HG03432 (cell line): Measurements from ENCODE around the gene ZNFX1.
A peak's percentile ranks its signal among the peaks of the same experiment; 100 is the strongest.

Source experiments
- ATAC-seq: cut with Tn5 transposase; IDR thresholded peaks from one replicate; pipeline ENCODE4 v1.9.1; 2021; ENCODE audit warnings: mild to moderate bottlenecking, moderate library complexity; ENCODE audit not compliant: unreplicated experiment

Gene ZNFX1

DNA sequence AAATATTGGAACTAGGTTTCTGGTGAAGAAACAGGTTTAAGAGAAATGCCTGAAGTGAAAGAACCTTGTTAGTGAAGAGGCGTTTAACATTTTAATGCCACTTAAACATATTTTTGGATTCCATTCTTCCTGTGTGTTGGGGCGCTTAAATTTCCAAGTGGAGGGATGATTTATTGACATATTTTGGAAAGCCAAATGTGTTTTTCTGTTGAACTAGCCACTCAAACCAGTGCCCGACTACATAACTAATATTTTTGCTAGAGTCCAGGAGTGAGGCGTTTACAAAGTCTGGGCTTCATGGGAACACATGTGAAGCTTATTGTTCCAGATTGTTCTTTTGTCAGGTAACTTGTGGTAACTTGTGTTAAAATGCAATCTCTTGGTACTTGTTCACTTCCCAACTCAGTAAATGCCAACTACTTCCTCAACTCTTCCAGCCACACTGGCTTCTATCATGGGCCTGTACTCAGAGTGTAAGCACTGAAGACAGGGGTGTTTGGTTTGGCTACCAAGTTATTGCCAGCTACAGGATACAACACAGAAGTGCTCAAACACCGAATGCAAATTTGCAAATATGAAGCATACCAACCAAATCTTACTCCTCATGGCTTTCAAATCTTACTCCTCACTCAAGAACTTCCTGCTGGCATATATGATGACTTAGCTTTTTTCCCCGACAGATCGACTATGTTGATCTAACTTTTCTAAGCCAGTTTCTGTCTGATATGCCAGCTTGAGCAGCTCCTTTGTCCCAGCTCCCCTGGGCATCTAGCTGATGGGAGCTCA lies 2.0 kb upstream of the ZNFX1 start:
- ATAC-seq: no peak

DNA sequence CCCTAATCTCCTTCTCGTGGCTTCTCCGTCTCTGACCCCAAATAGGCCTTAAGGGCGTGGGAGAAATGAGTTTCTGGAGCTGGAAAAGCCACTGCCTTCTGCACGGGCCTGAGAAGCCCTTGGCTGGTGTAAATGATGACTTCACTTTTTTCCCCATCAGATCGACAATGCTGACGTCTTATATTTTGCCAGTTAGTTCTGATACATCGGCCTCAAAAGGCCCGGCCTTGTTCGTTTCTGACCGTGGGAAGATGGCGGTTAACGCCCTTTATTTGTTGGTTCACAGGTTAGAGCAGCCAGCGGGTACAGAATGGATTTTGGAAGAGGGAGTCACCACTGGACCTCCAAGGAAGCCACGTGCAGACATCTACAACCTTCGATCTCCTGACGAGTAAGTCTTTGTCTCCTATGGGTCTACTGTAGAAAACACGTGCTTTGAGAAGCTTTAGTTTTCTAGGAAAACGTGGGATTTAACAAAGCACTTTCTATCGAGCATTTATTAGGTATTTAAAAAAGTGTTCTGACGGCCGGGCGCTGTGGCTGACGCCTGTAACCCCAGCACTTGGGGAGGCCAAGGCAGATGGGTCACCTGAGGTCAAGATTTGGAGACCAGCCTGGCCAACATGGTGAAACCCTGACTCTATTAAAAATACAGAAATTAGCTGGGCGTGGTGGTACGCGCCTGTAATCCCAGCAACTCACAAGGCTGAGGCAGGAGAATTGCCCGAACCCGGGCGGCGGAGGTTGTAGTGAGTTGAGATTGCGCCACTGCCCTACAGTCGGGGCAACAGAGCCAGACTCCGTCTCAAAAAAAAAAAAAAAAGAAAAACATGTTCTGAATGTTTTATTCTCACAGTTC lies 1.2 kb upstream of the ZNFX1 start:
- no peak for ATAC-seq

DNA sequence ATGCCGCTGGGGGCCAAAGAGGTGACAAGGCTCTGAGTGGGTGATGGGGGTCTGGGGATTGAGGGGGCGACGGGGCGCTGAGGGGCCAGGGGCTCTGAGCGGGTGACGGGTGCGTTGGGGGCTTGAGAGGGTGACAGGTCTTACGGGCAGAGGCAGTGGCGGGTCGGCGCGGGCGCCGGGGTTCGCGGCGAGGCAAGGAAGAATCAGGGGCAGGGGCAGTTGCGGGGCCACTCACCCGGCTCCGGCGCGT lies 146 bp downstream of the ZNFX1 start:
- no peak for ATAC-seq

DNA sequence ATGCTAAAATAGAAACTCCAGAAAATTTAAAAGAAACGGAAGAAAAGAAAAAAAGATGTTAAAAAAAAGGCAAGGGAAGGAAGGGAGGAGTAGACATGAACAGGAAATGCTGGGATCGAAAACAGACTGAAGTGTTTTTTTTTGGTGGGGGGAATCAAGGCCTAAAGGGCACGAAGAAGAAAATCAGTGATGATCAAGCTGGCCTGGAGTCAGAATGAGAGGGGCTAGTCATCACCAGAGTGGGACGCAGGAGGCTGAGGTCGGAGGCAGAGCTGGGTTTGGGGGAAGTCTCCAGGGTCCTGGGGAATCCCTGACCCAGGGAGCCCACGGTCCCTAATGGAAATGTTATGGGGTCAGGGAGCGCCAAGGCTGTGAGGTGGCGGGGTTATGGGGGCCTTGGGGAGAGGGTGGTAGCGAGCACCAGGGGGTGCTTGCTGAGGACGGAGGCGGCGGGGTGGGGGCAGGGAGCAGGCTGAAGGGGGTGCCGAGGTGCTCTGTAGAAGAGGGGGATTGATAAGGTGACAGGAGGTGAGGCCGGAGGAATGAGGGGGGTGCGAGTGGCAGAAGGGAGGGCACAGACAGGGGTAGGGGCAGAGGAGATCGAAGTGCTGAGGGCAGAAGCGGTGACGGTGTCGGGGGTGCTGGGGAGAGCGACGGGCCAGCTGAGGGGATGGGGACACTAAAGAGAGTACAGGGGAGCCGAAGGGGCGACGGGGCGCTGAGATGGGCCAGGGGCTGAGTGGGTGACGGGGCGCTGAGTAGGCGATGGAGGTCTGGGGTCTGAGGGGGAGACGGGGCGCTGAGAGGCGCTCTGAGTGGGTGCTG lies 684 bp downstream of the ZNFX1 start:
- ATAC-seq: no peak

DNA sequence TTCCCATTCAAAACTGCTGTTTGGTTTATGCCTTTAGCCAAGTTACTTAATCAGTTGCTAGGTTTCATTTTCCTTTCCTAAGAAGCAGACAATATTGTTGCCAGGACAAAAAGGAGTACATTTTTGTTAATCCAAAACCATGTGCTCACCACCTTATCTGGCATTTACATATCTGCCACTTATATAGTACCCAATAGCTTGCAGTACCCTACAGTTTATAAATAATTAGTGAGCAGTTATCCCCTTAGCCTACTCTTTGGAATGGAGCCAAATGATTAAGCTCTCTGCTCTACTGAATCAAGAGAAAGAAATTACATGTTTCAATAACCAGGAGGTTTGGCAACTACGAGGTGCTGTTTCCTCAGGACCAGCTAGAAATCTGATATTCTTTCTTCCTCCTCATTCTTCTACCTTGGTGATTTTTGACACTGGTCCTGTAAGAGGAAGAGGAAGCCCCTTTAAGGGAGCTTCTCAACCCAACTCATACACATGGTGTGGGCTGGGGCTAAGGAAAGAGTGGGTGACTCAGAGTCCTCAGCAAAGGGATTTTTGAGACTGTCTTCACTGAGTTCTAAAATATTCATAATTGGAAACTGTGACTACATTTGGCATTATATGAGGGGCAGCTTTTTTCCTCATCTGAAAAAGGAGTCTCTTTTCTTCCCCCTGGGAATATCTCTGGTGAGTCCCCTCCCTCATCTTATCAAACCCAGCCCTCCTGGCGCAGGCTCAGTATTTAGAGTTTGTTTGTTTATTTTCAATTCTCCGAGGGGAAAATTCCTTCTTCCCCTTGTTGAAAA lies 1.5 kb downstream of the ZNFX1 start:
- no peak for ATAC-seq

DNA sequence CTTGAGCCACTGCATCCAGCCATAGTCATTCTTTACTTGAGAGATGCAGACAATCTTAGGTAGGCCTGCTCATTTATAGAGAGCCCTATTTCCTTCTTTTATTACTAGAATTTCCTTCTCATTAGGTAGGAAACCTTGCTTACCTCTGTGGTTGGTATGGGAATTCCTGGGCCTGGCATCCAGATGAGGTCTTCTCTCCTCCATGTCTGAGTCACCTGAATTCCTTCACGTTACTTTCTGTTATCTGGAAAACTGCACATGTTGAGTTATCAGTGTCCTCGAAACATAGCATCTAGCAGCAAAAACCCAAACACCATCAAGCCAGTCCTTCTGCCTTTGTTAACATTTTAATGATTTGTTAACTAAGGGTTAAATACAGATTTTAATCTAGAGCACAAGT lies 2.2 kb downstream of the ZNFX1 start:
- ATAC-seq: no peak

DNA sequence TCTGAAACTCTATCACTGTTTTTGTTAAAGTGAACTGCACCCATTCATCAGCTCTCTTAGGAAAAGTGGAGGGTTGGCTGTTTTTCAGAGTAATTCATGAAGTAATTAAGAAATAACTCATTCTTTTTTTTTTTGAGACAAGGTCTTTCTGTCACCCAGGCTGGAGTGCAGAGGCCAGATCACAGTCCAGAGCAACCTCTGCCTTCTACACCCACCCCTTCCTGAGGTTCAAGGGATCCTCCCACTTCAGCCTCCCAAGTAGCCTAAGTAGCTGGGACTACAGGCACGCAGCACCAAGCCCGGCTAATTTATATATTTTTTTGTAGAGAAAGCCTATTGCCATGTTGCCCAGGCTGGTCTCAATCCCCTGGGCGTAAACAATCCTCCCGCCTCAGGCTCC lies 2.6 kb downstream of the ZNFX1 start:
- ATAC-seq: no peak

DNA sequence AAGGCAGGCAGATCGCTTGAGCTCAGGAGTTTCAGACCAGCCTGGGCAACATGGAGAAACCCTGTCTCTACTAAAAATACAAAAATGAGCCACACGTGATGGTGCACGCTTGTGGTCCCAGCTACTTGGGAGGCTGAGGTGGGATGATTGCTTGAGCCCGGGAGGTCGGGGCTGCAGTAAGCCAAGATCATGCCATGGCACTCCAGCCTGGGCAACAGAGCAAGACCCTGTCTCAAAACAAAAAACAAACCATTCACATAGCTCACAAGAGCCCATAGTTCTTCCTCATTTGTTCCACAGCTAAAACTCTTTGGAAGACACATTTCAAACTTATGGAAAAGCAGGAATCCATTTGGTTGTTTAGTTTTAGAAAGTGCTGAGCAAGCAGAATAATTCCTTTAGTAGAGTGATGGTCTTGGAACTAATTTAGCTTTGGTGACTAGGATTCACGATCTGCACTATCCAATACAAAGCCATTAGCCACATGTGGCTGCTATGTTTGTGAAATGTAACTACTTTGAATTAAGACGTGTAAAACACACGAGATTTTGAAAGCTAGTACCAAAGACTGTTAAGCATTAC lies 4.1 kb downstream of the ZNFX1 start:
- no peak for ATAC-seq

DNA sequence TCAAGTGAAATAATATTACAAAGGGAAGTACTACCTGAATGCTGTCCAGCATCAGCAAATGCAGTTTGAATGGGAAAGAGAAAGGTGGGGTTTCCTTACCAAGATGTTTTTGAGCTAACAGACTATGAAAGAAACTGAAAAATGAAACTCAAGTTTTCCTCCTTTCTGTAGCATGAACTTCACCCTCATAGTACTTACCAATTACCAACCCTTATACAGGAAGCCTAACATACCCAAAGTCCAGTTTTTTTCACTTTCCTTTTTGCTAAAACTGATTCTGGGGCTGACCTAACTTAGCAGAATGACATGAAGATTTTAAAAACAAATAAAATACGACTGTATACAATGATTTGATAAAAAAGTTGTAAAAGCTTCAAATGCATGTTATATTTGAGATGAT lies 5.2 kb downstream of the ZNFX1 start:
- ATAC-seq: no peak

DNA sequence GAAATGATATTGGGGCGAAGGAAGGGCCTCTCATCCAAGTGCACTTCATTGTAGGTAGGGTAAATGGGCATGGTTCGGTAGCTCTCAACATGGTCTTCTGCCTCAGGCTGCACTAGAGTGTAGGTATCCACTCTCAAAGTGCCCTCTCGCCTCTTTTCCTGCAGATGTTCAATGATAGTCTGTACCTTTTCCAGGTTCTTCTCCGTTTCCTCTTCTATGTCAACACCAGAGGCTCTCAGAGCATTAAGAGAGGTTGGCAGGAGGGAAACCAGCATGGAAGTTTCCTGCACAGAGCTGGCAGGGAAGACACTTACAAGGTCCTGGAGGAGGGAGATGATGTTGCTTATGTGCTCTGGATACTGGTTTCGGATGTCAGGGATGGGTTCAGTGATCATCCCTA lies 7.1 kb downstream of the ZNFX1 start:
- no peak for ATAC-seq

DNA sequence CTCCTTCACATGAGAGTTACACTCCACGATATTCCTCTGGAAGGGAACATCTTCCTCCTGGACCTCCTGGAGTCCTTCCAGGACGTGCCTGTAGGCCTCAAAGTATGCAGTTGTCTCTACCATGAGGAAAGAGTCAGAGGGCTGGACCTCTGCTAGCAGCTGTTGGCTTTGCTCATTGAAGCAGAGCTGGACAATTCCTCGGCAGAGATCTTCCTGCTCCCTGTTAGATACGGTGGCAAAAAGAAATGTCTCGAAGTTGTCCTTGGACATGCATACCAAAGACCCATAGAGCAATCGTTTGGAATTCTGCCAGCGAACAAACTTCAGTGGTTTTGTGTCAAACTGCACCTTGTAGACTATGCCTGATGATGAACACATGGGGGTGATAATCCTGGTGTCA lies 7.7 kb downstream of the ZNFX1 start:
- ATAC-seq: no peak

DNA sequence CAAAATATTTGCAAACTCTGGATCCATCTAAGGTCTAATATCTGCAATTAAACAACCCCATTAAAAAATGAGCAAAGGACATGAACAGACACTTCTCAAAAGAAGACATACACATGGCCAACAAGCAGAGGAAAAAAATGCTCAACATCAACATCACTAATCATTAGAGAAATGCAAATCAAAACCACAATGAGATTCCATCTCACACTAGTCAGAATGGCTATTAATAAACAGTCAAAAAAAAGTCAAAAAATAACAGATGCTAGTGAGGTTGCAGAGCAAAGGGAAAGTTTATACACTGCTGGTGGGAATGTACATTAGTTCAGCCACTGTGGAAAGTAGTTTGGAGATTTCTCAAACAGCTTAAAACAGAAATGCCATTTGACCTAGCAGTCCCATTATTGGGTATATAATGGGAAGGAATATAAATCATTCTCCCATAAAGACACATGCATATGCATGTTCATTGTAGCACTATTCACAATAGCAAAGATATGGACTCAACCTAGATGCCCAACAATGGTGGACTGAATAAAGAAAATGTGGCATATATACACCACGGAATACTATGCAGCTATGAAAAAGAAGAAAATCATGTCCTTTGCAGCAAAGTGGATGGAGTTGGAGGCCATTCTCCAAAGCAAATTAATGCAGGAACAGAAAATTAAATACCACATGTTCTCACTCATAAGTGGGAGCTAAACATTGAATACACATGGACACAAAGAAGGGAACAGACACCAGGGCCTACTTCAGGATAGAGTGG lies 9.1 kb downstream of the ZNFX1 start:
- ATAC-seq: peak; percentile 48

DNA sequence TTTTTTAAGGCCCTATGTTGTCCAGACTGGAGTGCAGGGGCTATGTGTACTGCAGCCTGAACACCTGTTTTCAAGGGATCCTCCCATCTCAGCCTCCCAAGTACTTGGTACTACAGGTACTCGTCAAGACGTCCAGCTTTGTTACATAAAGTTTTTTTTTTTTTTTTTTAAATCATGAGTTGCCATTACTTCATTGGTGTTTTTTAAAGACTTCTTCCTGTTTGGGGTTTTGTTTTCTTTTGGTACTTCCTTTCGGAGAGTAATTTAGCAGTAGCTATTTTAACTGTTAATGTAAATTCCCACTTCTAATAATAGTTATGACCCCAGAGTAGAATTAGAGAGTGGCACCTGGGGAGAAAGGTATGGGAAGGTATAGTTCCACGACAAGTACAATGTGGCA lies 10.5 kb downstream of the ZNFX1 start:
- ATAC-seq: no peak

DNA sequence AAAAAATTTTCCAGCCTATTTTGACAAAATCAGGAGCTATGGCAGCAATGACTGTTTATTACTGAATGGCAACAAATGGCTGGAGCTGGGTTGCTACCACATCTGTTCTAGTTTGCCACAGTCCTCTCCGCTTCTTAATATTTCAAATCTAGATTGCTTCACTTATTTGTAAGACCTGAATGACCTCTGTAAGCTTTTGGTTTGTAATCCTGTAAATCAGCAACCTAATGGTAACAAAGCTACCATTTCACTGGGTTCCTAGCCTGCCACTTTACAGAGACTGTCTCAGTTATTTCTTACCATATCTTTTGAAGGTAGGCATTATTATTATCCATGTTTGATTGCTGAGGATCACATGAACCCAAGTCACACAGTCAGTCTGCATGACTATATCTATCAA lies 15.4 kb downstream of the ZNFX1 start:
- ATAC-seq: no peak

DNA sequence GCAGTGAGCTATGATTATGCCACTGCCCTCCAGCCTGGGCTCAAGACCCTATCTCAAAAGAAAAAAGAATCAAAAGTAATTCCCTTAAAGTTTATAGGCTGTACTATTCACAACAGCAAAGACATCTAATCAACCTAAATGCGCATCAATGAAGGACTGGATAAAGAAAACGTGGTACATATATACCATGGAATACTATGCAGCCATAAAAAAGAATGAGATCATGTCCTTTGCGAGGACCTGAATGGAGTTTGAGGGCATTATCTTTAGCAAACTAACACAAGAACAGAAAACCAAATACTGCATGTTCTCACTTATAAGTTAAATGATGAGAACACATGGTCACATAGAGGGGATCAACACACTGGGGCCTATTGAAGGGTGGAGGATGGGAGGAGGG lies 16.7 kb downstream of the ZNFX1 start:
- no peak for ATAC-seq

DNA sequence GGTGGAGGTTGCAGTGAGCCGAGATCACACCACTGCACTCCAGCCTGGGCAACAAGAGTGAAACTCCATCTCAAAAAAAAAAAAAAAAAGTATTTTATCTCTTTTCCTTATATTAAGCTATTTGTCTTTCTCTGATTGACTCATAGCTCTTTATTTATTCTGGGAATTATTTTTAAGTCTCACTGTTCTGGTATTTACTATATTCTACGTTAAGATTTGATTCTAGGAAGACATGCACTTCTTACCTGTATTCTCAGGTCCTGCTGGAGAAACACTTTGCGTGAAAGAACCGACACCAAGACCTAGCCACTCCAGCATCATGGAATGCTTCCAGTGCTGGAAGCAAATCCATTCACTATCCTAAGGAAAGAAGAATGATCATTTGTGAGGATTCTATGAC lies 17.6 kb downstream of the ZNFX1 start:
- no peak for ATAC-seq

DNA sequence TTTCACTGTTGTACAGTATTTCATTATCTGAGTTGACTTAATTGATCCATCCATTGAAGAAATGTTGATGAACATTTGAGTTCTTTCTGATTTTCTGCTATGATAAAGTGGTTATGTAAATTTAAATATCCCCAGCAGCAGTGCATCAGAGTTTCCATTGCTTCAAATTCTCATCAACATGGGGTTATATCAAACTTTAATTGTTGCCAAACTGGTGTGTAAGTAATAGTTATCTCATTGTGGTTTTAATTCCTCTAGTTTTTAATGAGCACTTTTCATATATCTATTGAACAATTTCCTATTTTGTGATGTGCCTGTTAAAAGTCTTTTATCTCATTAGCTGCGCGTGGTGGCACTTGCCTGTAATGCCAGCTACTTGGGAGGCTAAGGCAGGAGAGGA lies 18.1 kb downstream of the ZNFX1 start:
- ATAC-seq: no peak

DNA sequence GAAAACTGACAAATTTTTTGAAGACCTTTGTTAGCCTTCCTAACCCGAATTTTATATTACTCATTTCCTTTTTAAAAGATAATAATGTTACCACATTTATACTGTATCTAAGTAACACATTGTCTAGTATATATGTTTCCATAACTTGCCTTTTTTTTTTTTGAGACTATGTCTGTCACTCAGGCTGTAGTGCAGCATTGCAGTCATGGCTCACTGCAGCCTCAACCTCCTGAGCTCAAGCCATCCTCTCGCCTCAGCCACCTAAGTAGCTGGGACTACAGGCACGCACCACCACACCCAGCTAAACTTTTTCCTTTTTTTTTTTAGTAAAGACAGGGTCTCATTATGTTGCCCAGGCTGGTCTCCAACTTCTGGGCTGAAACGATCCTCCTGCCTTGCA lies 18.6 kb downstream of the ZNFX1 start:
- ATAC-seq: no peak

DNA sequence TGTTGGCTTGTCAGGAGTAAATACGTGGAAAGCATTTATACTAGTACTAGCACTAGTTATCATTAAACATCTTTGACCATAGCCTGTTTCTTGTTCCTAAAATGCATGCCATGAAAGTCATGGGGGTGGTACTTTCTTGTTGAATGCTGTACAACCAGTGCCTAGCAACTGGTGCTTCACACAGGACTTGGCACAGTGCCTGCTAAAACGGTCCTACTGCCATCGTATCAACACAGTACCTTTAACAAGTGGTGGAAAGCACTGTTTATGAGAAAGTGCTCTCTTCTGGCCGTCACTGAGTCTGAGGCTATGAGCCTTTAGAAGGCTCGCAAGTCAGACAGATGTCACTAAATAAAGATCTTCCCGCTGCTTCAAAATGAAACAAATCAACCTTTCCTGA lies 21.6 kb downstream of the ZNFX1 start:
- no peak for ATAC-seq
